Endometrial microvascular endothelial cells (primary cell): ENCODE results near the gene DPY19L1. TPM values are rescaled to one million over a fixed set of nuclear protein-coding genes. Genes with fewer than 3 reads are reported as not detected.
"Not testable (repeated sequence)": the region's sequence is repeated elsewhere in the genome, so short reads cannot be mapped to it uniquely, and the experiment has no call there.

Experiments used
- in situ Hi-C: cut with HindIII; loops from 2 replicates; pipeline ENCODE4 v1.10.0; 2017; ENCODE audit warnings: low sequenced_read_pairs, low pct_unique_long_range_greater_than_20kb; ENCODE audit errors: inconsistent ontology term
- total RNA-seq: library from RNA; depleted of rRNA; stranded (reverse); fragments of >200 nt; gene quantifications from one replicate; pipeline ENCODE4 v1.2.3, GENCODE V29; 2015; ENCODE audit errors: inconsistent ontology term

The DPY19L1 gene
- total RNA-seq, 1 donor from 2014 or later, result 85.8 TPM

GRCh38 chr7:35036361-35037171, 719 bp downstream of the DPY19L1 start:
- in situ Hi-C loops, result no loop called here

GRCh38 chr7:35035511-35035961, 1.7 kb downstream of the DPY19L1 start:
- in situ Hi-C loops, result no loop called here

- in situ Hi-C loops, result no loop called here
Observed at GRCh38 chr7:35032166-35032565, 5.1 kb downstream of the DPY19L1 start.

- in situ Hi-C loops, result no loop called here
Observed at GRCh38 chr7:35030848-35031247, 6.4 kb downstream of the DPY19L1 start.

GRCh38 chr7:35029311-35029710, 8.0 kb downstream of the DPY19L1 start:
- in situ Hi-C loops, result no loop called here

- in situ Hi-C loops, result no loop called here
Observed at GRCh38 chr7:35026150-35026549, 11.1 kb downstream of the DPY19L1 start.

GRCh38 chr7:35025369-35025870, 11.9 kb downstream of the DPY19L1 start:
- in situ Hi-C loops, result no loop called here

- in situ Hi-C loops, result no loop called here
Observed at GRCh38 chr7:35024298-35024697, 13.0 kb downstream of the DPY19L1 start.

- in situ Hi-C loops, result no loop called here
Observed at GRCh38 chr7:35022725-35023124, 14.6 kb downstream of the DPY19L1 start.

- in situ Hi-C loops, result no loop called here
Observed at GRCh38 chr7:35021445-35021844, 15.8 kb downstream of the DPY19L1 start.

- in situ Hi-C loops, result no loop called here
Observed at GRCh38 chr7:35019801-35020200, 17.5 kb downstream of the DPY19L1 start.

- in situ Hi-C loops, result no loop called here
Observed at GRCh38 chr7:35019179-35019729, 18.0 kb downstream of the DPY19L1 start.

GRCh38 chr7:35015346-35015859, 21.9 kb downstream of the DPY19L1 start:
- in situ Hi-C loops, result no loop called here

- in situ Hi-C loops, result no loop called here
Observed at GRCh38 chr7:35012160-35012559, 25.1 kb downstream of the DPY19L1 start.

- in situ Hi-C loops, result no loop called here
Observed at GRCh38 chr7:35011085-35011484, 26.2 kb downstream of the DPY19L1 start.

GRCh38 chr7:35007768-35008167, 29.5 kb downstream of the DPY19L1 start:
- in situ Hi-C loops, result no loop called here

GRCh38 chr7:35004531-35005095, 32.7 kb downstream of the DPY19L1 start:
- in situ Hi-C loops, result no loop called here

GRCh38 chr7:35003679-35004303, 33.5 kb downstream of the DPY19L1 start:
- in situ Hi-C loops, result no loop called here

- in situ Hi-C loops, result not testable (repeated sequence)
Observed at GRCh38 chr7:35003177-35003650, 34.1 kb downstream of the DPY19L1 start.
